Measurements from ENCODE around the gene TBC1D4. TPM values are rescaled to one million over a fixed set of nuclear protein-coding genes. Genes with fewer than 3 reads are reported as not detected.

Gene TBC1D4
- total RNA-seq, 1 experiment from 2014 or later: 15.1 TPM

- no peak for ATAC-seq
- no TSS peak for BruUV-seq (replicated peaks)
These were observed 148.9 kb downstream of the TBC1D4 start for GRCh38 chr13:75333103-75333502.

GRCh38 chr13:75331792-75332349, 150.1 kb downstream of the TBC1D4 start:
- Histone ChIP-seq H3F3A (ENCODE audit: low read length, unreplicated experiment) (no peaks in the 10 kb centered on the region), H3K27me3 (ENCODE audit: low read length) (no peaks in the 10 kb centered on the region), H3K4me1 (ENCODE audit: insufficient read depth, low read length) (no peaks in the 10 kb centered on the region), H3K9me2 (replicated peaks; ENCODE audit: low read length) (no peaks in the 10 kb centered on the region), H3K36me3 (ENCODE audit: low read depth, low read length) (no peaks in the 10 kb centered on the region), H3K9me3 (ENCODE audit: low read length) (no peaks in the 10 kb centered on the region), H2AFZ (ENCODE audit: low read length) (no peak overlapping the region), H4K20me1 (ENCODE audit: low read length) (no peaks in the 10 kb centered on the region), H3K4me3 (ENCODE audit: low read length) (no peak overlapping the region), H3K4me2 (ENCODE audit: low read length) (no peak overlapping the region), H3K27ac (ENCODE audit: low read length) (no peak overlapping the region), H3K9ac (ENCODE audit: low read length) (no peak overlapping the region), H3K79me2 (ENCODE audit: low read length) (no peaks in the 10 kb centered on the region)
- TF ChIP-seq CTCF (conservative IDR thresholded peaks at IDR 0.05; ENCODE audit: low read depth, low read length): no peak
- BruUV-seq (replicated peaks): no TSS peak
- intact Hi-C loops (cut with micrococcal nuclease): no loop called here
- POLR2A ChIA-PET (ENCODE audit: unreplicated experiment): no interaction called here
- DNase-seq: no peak
- CTCF ChIA-PET: no interaction called here
- ATAC-seq: no peak

More at GRCh38 chr13:75333103-75333502, 148.9 kb downstream of the TBC1D4 start:
- Histone ChIP-seq H3K36me3 (ENCODE audit: low read depth, low read length) (no peaks in the 10 kb centered on the region; the same call in 1 of the 2 replicates), H3K79me2 (ENCODE audit: low read length) (no peaks in the 10 kb centered on the region), H3F3A (ENCODE audit: low read length, unreplicated experiment) (no peaks in the 10 kb centered on the region), H4K20me1 (ENCODE audit: low read length) (no peaks in the 10 kb centered on the region), H3K4me1 (ENCODE audit: insufficient read depth, low read length) (no peaks in the 10 kb centered on the region), H2AFZ (ENCODE audit: low read length) (no peak overlapping the region), H3K9ac (ENCODE audit: low read length) (no peak overlapping the region), H3K9me2 (replicated peaks; ENCODE audit: low read length) (no peaks in the 10 kb centered on the region), H3K4me2 (ENCODE audit: low read length) (no peak overlapping the region), H3K4me3 (ENCODE audit: low read length) (no peak overlapping the region), H3K27ac (ENCODE audit: low read length) (no peak overlapping the region), H3K9me3 (ENCODE audit: low read length) (no peaks in the 10 kb centered on the region), H3K27me3 (ENCODE audit: low read length) (no peaks in the 10 kb centered on the region)
- TF ChIP-seq EZH2phosphoT487 (IDR thresholded peaks at IDR 0.05; ENCODE audit: borderline replicate concordance, low read length): no peak
- TF ChIP-seq CTCF (conservative IDR thresholded peaks at IDR 0.05; ENCODE audit: low read depth, low read length): no peak
- TF ChIP-seq EZH2 (IDR thresholded peaks at IDR 0.05; ENCODE audit: low read length, unreplicated experiment): no peak
- DNase-seq: no peak
- intact Hi-C loops (cut with micrococcal nuclease): no loop called here
- CTCF ChIA-PET: no interaction called here
- POLR2A ChIA-PET (ENCODE audit: unreplicated experiment): no interaction called here

- no TSS peak for BruUV-seq (replicated peaks)
- intact Hi-C loops (cut with micrococcal nuclease): no loop called here
- POLR2A ChIA-PET (ENCODE audit: unreplicated experiment): no interaction called here
These were observed 151.2 kb downstream of the TBC1D4 start for GRCh38 chr13:75330770-75331169.

More at GRCh38 chr13:75330770-75331169, 151.2 kb downstream of the TBC1D4 start:
- DNase-seq: no peak
- Histone ChIP-seq H3K9ac (ENCODE audit: low read length) (no peak overlapping the region), H2AFZ (ENCODE audit: low read length) (no peak overlapping the region), H3K36me3 (ENCODE audit: low read depth, low read length) (no peaks in the 10 kb centered on the region), H3K27ac (ENCODE audit: low read length) (no peak overlapping the region), H3K9me3 (ENCODE audit: low read length) (no peaks in the 10 kb centered on the region), H3F3A (ENCODE audit: low read length, unreplicated experiment) (no peaks in the 10 kb centered on the region), H3K4me2 (ENCODE audit: low read length) (no peak overlapping the region), H3K4me1 (ENCODE audit: insufficient read depth, low read length) (no peaks in the 10 kb centered on the region), H4K20me1 (ENCODE audit: low read length) (no peaks in the 10 kb centered on the region), H3K27me3 (ENCODE audit: low read length) (no peaks in the 10 kb centered on the region), H3K79me2 (ENCODE audit: low read length) (no peaks in the 10 kb centered on the region), H3K4me3 (ENCODE audit: low read length) (no peak overlapping the region), H3K9me2 (replicated peaks; ENCODE audit: low read length) (no peaks in the 10 kb centered on the region)
- CTCF ChIA-PET: no interaction called here
- TF ChIP-seq EZH2 (IDR thresholded peaks at IDR 0.05; ENCODE audit: low read length, unreplicated experiment) (no peak), EZH2phosphoT487 (IDR thresholded peaks at IDR 0.05; ENCODE audit: borderline replicate concordance, low read length) (no peak), CTCF (conservative IDR thresholded peaks at IDR 0.05; ENCODE audit: low read depth, low read length) (no peak)
- no peak for ATAC-seq
